ENCODE measurements around the gene HS6ST1.

HS6ST1 gene

DNA sequence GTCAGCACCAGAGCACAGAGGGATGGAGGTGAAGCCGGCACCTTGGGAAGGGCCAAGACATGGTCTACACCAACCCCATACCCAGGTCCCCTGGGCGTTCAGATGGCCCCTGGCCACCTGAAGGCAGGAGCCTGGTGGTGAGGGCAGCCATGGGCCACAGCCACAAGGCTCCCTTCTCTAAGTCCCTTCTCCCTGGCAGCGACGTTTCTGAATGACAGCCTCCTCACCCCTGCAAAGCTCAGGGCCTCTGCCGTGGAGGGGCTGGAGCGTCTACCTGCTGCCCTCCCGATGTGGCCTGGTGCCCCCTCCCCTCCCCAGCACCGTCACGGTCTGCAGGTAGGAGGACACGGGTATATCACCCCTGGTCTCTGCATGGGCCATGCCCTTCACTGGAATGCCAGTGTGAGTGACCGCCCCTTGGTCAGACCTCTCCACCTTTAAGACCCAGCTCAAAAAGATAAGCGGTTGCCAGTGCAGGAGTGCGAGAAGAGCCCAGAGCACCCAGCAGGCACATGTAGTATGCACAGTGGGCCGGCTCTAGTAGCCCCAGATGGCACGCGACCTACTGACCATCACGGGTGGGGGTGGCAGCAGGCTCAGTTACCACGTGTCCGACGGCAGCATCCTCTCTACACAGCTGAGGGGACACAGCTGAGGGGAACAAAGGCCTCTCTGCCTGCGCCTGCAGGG, 46.6 kb downstream of the HS6ST1 start:
- H3K27ac ChIP-seq (ENCODE audit: extremely low read depth, low read depth, low read length): no peak overlapping the region
- CTCF ChIA-PET: interaction anchor here (0.7 to 0.8 kb wide), 3 partner anchors 28 to 185 kb away, joined by 3 read pairs; no protein-coding TSS in a partner anchor
- peaks cover 0 to 34% of the 10 kb centered on the region in 2 experiments; a peak in 2 of 3 replicates for H3K36me3 ChIP-seq (ENCODE audit: control insufficient read depth in 2 of 2, insufficient read depth in 1 of 2, low read length in 2 of 2)
- TF ChIP-seq SETDB1 (IDR thresholded peaks at IDR 0.05; ENCODE audit: insufficient read length, low read length) (no peak), ZNF132 (tag by site-specific recombination; IDR thresholded peaks at IDR 0.05; ENCODE audit: borderline replicate concordance) (no peak), ZNF777 (tag by site-specific recombination; IDR thresholded peaks at IDR 0.05; ENCODE audit: borderline replicate concordance) (no peak), IKZF3 (tag by site-specific recombination; IDR thresholded peaks at IDR 0.05) (no peak)
- TF ChIP-seq, protein P1, sequence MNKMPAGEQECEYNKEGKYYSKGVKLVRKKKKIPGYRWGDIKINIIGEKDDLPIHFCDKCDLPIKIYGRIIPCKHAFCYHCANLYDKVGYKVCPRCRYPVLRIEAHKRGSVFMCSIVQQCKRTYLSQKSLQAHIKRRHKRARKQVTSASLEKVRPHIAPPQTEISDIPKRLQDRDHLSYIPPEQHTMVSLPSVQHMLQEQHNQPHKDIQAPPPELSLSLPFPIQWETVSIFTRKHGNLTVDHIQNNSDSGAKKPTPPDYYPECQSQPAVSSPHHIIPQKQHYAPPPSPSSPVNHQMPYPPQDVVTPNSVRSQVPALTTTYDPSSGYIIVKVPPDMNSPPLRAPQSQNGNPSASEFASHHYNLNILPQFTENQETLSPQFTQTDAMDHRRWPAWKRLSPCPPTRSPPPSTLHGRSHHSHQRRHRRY (tag by site-specific recombination; IDR thresholded peaks at IDR 0.05): no peak
- TF ChIP-seq, protein P2, sequence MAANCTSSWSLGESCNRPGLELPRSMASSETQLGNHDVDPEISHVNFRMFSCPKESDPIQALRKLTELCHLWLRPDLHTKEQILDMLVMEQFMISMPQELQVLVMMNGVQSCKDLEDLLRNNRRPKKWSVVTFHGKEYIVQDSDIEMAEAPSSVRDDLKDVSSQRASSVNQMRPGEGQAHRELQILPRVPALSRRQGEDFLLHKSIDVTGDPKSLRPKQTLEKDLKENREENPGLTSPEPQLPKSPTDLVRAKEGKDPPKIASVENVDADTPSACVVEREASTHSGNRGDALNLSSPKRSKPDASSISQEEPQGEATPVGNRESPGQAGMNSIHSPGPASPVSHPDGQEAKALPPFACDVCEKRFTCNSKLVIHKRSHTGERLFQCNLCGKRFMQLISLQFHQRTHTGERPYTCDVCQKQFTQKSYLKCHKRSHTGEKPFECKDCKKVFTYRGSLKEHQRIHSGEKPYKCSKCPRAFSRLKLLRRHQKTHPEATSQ (tag by site-specific recombination; IDR thresholded peaks at IDR 0.05): no peak
- TF ChIP-seq, protein P3, sequence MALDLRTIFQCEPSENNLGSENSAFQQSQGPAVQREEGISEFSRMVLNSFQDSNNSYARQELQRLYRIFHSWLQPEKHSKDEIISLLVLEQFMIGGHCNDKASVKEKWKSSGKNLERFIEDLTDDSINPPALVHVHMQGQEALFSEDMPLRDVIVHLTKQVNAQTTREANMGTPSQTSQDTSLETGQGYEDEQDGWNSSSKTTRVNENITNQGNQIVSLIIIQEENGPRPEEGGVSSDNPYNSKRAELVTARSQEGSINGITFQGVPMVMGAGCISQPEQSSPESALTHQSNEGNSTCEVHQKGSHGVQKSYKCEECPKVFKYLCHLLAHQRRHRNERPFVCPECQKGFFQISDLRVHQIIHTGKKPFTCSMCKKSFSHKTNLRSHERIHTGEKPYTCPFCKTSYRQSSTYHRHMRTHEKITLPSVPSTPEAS (tag by site-specific recombination; IDR thresholded peaks at IDR 0.05): no peak
- H3K4me3 ChIP-seq (ENCODE audit: low read depth, low read length): no peak overlapping the region
- H3K9me3 ChIP-seq (ENCODE audit: control insufficient read depth, insufficient read depth, low read depth, low read length): no peaks in the 10 kb centered on the region
- POLR2A ChIA-PET: no interaction called here
- H3K4me1 ChIP-seq (ENCODE audit: control insufficient read depth, insufficient read depth, low read length): no peaks in the 10 kb centered on the region

DNA sequence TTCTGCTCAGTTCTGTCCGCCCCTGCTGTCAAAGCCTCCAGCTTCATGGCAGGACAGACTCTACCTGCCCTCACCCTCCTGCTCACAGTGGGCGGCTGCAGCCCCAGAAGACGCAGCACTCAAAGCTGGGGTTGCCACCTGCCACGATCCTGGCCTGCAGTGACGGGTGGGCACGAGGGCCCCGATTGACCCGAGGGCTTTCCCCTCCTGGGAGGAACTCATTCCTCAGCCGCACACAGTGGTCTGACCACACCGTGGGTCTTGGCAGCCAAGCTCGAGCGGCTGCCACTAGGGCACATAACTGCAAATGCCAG, 47.1 kb downstream of the HS6ST1 start:
- ChIA-PET POLR2A (no interaction called here), CTCF (interaction anchor here (0.8 kb wide), 1 partner anchor 92 kb away, joined by 3 read pairs; no protein-coding TSS in a partner anchor)
- Histone ChIP-seq H3K9me3 (ENCODE audit: control insufficient read depth, insufficient read depth, low read depth, low read length) (no peaks in the 10 kb centered on the region), H3K36me3 (ENCODE audit: control insufficient read depth in 2 of 2, insufficient read depth in 1 of 2, low read length in 2 of 2) (peaks cover 0 to 30% of the 10 kb centered on the region in 2 experiments; a peak in 2 of 3 replicates), H3K4me3 (ENCODE audit: low read depth, low read length) (no peak overlapping the region), H3K4me1 (ENCODE audit: control insufficient read depth, insufficient read depth, low read length) (no peaks in the 10 kb centered on the region), H3K27ac (ENCODE audit: extremely low read depth, low read depth, low read length) (no peak overlapping the region)
- TF ChIP-seq ZXDB (tag by site-specific recombination; IDR thresholded peaks at IDR 0.05) (no peak), ZNF214 (tag by site-specific recombination; IDR thresholded peaks at IDR 0.05; ENCODE audit: borderline replicate concordance) (no peak)

DNA sequence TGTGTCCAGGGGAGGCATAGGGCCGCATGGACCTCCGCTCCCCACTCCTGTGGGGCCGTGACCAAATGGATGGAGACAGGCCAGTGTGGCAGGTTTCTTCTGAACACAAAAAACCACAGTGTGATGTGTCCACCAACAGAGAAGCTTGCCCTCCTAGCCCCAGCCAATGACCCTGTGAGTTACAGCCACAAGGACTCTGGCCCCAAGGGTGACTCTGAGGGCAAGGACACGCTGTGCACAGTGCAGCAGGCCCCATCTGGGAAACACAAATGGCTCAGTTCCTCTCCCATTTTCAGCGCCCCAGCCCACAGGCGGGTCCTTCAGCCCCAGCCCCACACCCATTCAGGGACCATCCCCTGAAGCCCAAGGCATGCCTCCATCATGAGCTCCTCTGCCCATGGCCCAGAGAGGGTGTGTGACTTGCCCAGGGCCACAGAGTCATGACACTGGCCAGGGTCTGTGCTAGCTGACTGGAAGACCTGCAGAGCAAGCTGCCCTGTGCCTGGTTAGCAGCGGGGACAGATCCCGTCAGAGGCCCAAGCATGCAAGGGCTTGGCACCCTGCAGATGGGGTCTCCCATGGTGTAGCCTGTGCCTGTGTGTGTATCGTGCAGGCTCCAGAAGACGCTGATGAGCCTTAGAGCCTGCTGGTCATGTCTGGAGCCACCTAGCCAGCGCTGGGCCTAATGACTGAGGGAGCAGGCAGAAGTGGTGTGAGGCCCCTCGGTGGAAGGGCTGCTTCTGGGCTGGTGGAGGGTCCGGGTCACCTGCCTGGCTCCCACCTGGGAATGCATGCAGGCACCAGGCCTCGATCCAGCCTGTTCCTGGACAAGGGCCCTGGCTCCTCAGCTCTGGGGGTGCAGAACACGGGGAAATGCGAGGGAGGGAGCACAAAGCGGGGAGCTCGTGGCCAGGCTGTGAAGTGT, 47.7 kb downstream of the HS6ST1 start:
- peaks cover 0 to 30% of the 10 kb centered on the region in 2 experiments; a peak in 2 of 3 replicates for H3K36me3 ChIP-seq (ENCODE audit: control insufficient read depth in 2 of 2, insufficient read depth in 1 of 2, low read length in 2 of 2)
- POLR2A ChIA-PET: no interaction called here

More for the DNA sequence above, 47.7 kb downstream of the HS6ST1 start:
- H3K9me3 ChIP-seq (ENCODE audit: control insufficient read depth, insufficient read depth, low read depth, low read length): no peaks in the 10 kb centered on the region
- no peak overlapping the region for H3K4me3 ChIP-seq (ENCODE audit: low read depth, low read length)
- no peak overlapping the region for H3K27ac ChIP-seq (ENCODE audit: extremely low read depth, low read depth, low read length)
- TF ChIP-seq MZF1 (tag by site-specific recombination; IDR thresholded peaks at IDR 0.05; ENCODE audit: borderline replicate concordance) (no peak), ZNF2 (tag by site-specific recombination; IDR thresholded peaks at IDR 0.05) (no peak), KLF16 (tag by site-specific recombination; IDR thresholded peaks at IDR 0.05) (no peak), KLF8 (tag by site-specific recombination; IDR thresholded peaks at IDR 0.05) (no peak), ZNF221 (tag by site-specific recombination; IDR thresholded peaks at IDR 0.05; ENCODE audit: borderline replicate concordance) (no peak), ZNF266 (tag by site-specific recombination; IDR thresholded peaks at IDR 0.05; ENCODE audit: low read depth) (no peak), ZNF302 (tag by site-specific recombination; IDR thresholded peaks at IDR 0.05; ENCODE audit: low read depth) (no peak), ZNF624 (tag by site-specific recombination; IDR thresholded peaks at IDR 0.05) (no peak), ZNF623 (tag by site-specific recombination; IDR thresholded peaks at IDR 0.05) (no peak), OVOL3 (tag by site-specific recombination; IDR thresholded peaks at IDR 0.05) (no peak), KLF9 (tag by site-specific recombination; IDR thresholded peaks at IDR 0.05; ENCODE audit: low read depth) (no peak), ZNF350 (tag by site-specific recombination; IDR thresholded peaks at IDR 0.05) (no peak), ZNF175 (tag by site-specific recombination; IDR thresholded peaks at IDR 0.05) (no peak)
- TF ChIP-seq, protein P4, sequence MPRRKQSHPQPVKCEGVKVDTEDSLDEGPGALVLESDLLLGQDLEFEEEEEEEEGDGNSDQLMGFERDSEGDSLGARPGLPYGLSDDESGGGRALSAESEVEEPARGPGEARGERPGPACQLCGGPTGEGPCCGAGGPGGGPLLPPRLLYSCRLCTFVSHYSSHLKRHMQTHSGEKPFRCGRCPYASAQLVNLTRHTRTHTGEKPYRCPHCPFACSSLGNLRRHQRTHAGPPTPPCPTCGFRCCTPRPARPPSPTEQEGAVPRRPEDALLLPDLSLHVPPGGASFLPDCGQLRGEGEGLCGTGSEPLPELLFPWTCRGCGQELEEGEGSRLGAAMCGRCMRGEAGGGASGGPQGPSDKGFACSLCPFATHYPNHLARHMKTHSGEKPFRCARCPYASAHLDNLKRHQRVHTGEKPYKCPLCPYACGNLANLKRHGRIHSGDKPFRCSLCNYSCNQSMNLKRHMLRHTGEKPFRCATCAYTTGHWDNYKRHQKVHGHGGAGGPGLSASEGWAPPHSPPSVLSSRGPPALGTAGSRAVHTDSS (tag by site-specific recombination; IDR thresholded peaks at IDR 0.05): no peak
- CTCF ChIA-PET: no interaction called here
- no peaks in the 10 kb centered on the region for H3K4me1 ChIP-seq (ENCODE audit: control insufficient read depth, insufficient read depth, low read length)
